HCT116 (cell line): ENCODE measurements around the gene PLPPR3. TPM values are rescaled to one million over a fixed set of nuclear protein-coding genes. Genes with fewer than 3 reads are reported as not detected.

Source experiments
- ATAC-seq: fragments of 200-7000 bp; cut with Tn5 transposase; 2 replicates; pipeline ENCODE4 v1.9.1; 2020; ENCODE audit warnings: mild to moderate bottlenecking, moderate library complexity
- BruUV-seq: library from RNA; stranded (reverse); fragments of 400-500 nt; replicated peaks from 2 replicates; lab custom pipeline; 2021; lab: Mats Ljungman, UMichigan
- CTCF ChIA-PET: fragments of 300-600 bp; sonication (Branson Sonifier 250); formaldehyde crosslinking; loops from one replicate; lab custom pipeline; 2021; ENCODE audit warnings: antibody characterized with exemption; lab: Charles Lee
- POLR2A ChIA-PET: fragments of 300-600, 350-600 bp; sonication (Branson Sonifier 250); formaldehyde crosslinking; loops from one replicate; lab custom pipeline; 2021; ENCODE audit warnings: antibody characterized with exemption; lab: Charles Lee
- RAD21 ChIA-PET, 2 experiments: fragments of 300-600 bp; sonication (Branson Sonifier 250); formaldehyde crosslinking; loops; one replicate each; lab custom pipeline; 2023; ENCODE audit warnings: low total read pairs in 2 of 2; ENCODE audit not compliant: uncharacterized antibody in 2 of 2, unreplicated experiment in 2 of 2, low non-redundant PET in 1 of 2; lab: Charles Lee
- DNase-seq: peaks from one replicate; pipeline ENCODE4 v3.0.0-alpha.2; 2010; ENCODE audit warnings: low read depth, low spot score
- H2AFZ ChIP-seq: fragments of 200-600 bp; shearing (Covaris generic), sonication (generic); 2 replicates; pipeline ENCODE4 v1.6.1; 2017; ENCODE audit warnings: low read depth, mixed run types, mixed read lengths, antibody characterized with exemption, low read length; ENCODE audit not compliant: poor library complexity, severe bottlenecking
- H3K27ac ChIP-seq: 2 replicates; pipeline ENCODE4 v1.5.1; 2012; ENCODE audit warnings: low read depth, low read length
- H3K27me3 ChIP-seq: fragments of 200-600 bp; sonication (generic); 2 replicates; pipeline ENCODE4 v1.6.1; 2016; ENCODE audit warnings: mixed run types, low read length, mixed read lengths; ENCODE audit not compliant: insufficient read depth
- H3K36me3 ChIP-seq, 2 experiments: fragments of 200-500 bp in 1 of 2; fragments of 200-600 bp in 1 of 2; sonication (Bioruptor generic) in 1 of 2; sonication (generic) in 1 of 2; 2 replicates each; pipeline versions ENCODE4 v1.5.1 to v1.6.1; 2014 to 2016; ENCODE audit warnings: low read length in 2 of 2, inconsistent platforms in 1 of 2, mixed read lengths in 1 of 2, mixed run types in 1 of 2; ENCODE audit not compliant: insufficient read depth in 2 of 2, control insufficient read depth in 1 of 2
- H3K4me1 ChIP-seq, 2 experiments: fragments of 200-600 bp in 1 of 2; sonication (generic) in 1 of 2; 2 replicates each; pipeline versions ENCODE4 v1.5.1 to v1.6.1; 2012 to 2017; ENCODE audit warnings: low read length in 2 of 2, inconsistent platforms in 1 of 2, mild to moderate bottlenecking in 1 of 2, mixed read lengths in 1 of 2, mixed run types in 1 of 2, moderate library complexity in 1 of 2; ENCODE audit not compliant: insufficient read depth in 2 of 2, control insufficient read depth in 1 of 2
- H3K4me2 ChIP-seq: fragments of 200-600 bp; sonication (generic); 2 replicates; pipeline ENCODE4 v1.6.1; 2017; ENCODE audit warnings: mixed run types, low read length, mixed read lengths
- H3K4me3 ChIP-seq, 2 experiments: fragments of 200-600 bp in 1 of 2; sonication (generic) in 1 of 2; replicated peaks in 1 of 2; 2 replicates each; pipeline ENCODE4 v1.5.1; 2011 to 2016; ENCODE audit warnings: low read length in 2 of 2, control low read depth in 1 of 2, low read depth in 1 of 2, mild to moderate bottlenecking in 1 of 2, mixed read lengths in 1 of 2, mixed run types in 1 of 2
- H3K79me2 ChIP-seq: fragments of 200-600 bp; sonication (generic); 2 replicates; pipeline ENCODE4 v1.6.1; 2017; ENCODE audit warnings: mild to moderate bottlenecking, mixed run types, low read length, moderate library complexity, mixed read lengths; ENCODE audit not compliant: insufficient read depth
- H3K9ac ChIP-seq: fragments of 200-600 bp; sonication (generic); 2 replicates; pipeline ENCODE4 v1.6.1; 2016; ENCODE audit warnings: low read length, mixed read lengths
- H3K9me2 ChIP-seq: fragments of 200-600 bp; sonication (generic), shearing (Covaris generic); 2 replicates; pipeline ENCODE4 v1.6.1; 2017; ENCODE audit warnings: mixed run types, mild to moderate bottlenecking, moderate library complexity; ENCODE audit not compliant: insufficient read depth
- H3K9me3 ChIP-seq, 2 experiments: fragments of 200-500 bp in 1 of 2; fragments of 200-600 bp in 1 of 2; sonication (Bioruptor generic) in 1 of 2; sonication (generic) in 1 of 2; 2 replicates each; pipeline ENCODE4 v1.6.1; 2014 to 2017; ENCODE audit warnings: low read length in 2 of 2, mixed read lengths in 2 of 2, inconsistent platforms in 1 of 2, low read depth in 1 of 2, mild to moderate bottlenecking in 1 of 2, mixed run types in 1 of 2, moderate library complexity in 1 of 2; ENCODE audit not compliant: control insufficient read depth in 1 of 2, insufficient read depth in 1 of 2
- H4K20me1 ChIP-seq: fragments of 200-600 bp; sonication (generic), shearing (Covaris generic); 2 replicates; pipeline ENCODE4 v1.6.1; 2017; ENCODE audit warnings: mixed run types, mild to moderate bottlenecking, moderate library complexity; ENCODE audit not compliant: insufficient read depth
- CEBPB ChIP-seq: IDR thresholded peaks from 2 replicates; pipeline ENCODE4 v1.6.1; 2012; ENCODE audit warnings: low read depth
- CTCF ChIP-seq, 3 experiments: fragments of 200-600 bp in 1 of 3; sonication (generic) in 1 of 3; IDR thresholded peaks in 2 of 3; conservative IDR thresholded peaks in 1 of 3; 2 replicates each; pipeline ENCODE4 v1.5.1; 2012 to 2017; ENCODE audit warnings: low read depth in 2 of 3, low read length in 2 of 3, antibody characterized with exemption in 1 of 3, borderline replicate concordance in 1 of 3, control low read depth in 1 of 3, mild to moderate bottlenecking in 1 of 3, mixed read lengths in 1 of 3, mixed run types in 1 of 3, moderate library complexity in 1 of 3; ENCODE audit not compliant: insufficient read depth in 1 of 3
- EZH2 ChIP-seq: fragments of 200-600 bp; sonication (generic); IDR thresholded peaks from 2 replicates; pipeline ENCODE4 v1.6.1; 2017; ENCODE audit warnings: antibody characterized with exemption, mixed run types
- MAX ChIP-seq: IDR thresholded peaks from 2 replicates; pipeline ENCODE4 v1.6.1; 2012
- POLR2AphosphoS5 ChIP-seq: IDR thresholded peaks from 2 replicates; pipeline ENCODE4 v1.6.1; 2011; ENCODE audit warnings: mild to moderate bottlenecking, low read depth, low read length, moderate library complexity
- RAD21 ChIP-seq: IDR thresholded peaks from 2 replicates; pipeline ENCODE4 v1.6.1; 2012; ENCODE audit warnings: low read depth, mild to moderate bottlenecking
- REST ChIP-seq: IDR thresholded peaks from 2 replicates; pipeline ENCODE4 v1.6.1; 2012; ENCODE audit warnings: low read depth
- SIN3A ChIP-seq: IDR thresholded peaks from 2 replicates; pipeline ENCODE4 v1.6.1; 2012; ENCODE audit warnings: low read depth
- SP1 ChIP-seq: IDR thresholded peaks from 2 replicates; pipeline ENCODE4 v1.6.1; 2012; ENCODE audit warnings: low read depth
- SRF ChIP-seq: IDR thresholded peaks from 2 replicates; pipeline ENCODE4 v1.6.1; 2012; ENCODE audit warnings: low read depth
- ZBTB33 ChIP-seq: IDR thresholded peaks from 2 replicates; pipeline ENCODE4 v1.6.1; 2011; ENCODE audit warnings: mild to moderate bottlenecking, low read length, moderate library complexity; ENCODE audit not compliant: insufficient replicate concordance; ENCODE audit errors: extremely low read depth
- ZFX ChIP-seq: fragments of 450-650 bp; IDR thresholded peaks from 2 replicates; pipeline ENCODE4 v1.6.1; 2017
- ZNF274 ChIP-seq: fragments of 200-500 bp; sonication (Bioruptor generic); IDR thresholded peaks from 2 replicates; pipeline ENCODE4 v1.6.1; 2014; ENCODE audit warnings: mild to moderate bottlenecking, low read depth, low read length, inconsistent platforms
- intact Hi-C: fragments of 100-400 bp; cut with micrococcal nuclease; formaldehyde crosslinking; loops from 2 replicates; pipeline ENCODE4 v1.10.0; 2022
- total RNA-seq: library from RNA; stranded (reverse); gene quantifications from one replicate; pipeline ENCODE4 v1.2.1, GENCODE V29; 2021; ENCODE audit not compliant: unreplicated experiment

PLPPR3 gene
- total RNA-seq, 1 experiment from 2014 or later: 0.27 TPM

- TF ChIP-seq REST (no peak), RAD21 (no peak), EZH2 (no peak), CTCF (IDR thresholded peaks at IDR 0.05 in 2 of 3, conservative IDR thresholded peaks at IDR 0.05 in 1 of 3; ENCODE audit: borderline replicate concordance in 1 of 3, insufficient read depth in 1 of 3, low read depth in 2 of 3, low read length in 2 of 3) (no peak)
These were observed 18.6 kb downstream of the PLPPR3 start (continued) for GRCh38 chr19:803099-803561.

- no peaks in the 10 kb centered on the region for H3K27me3 ChIP-seq
- H3K27ac ChIP-seq: peak overlapping the region; percentile 22; the same call in 1 of the 2 replicates
- intact Hi-C loops: no loop called here
- ChIA-PET RAD21 (no interaction called here), POLR2A (interaction anchor here (0.6 to 0.8 kb wide), 2 partner anchors 51 to 100 kb away, joined by 3 to 4 read pairs; no protein-coding TSS in a partner anchor), CTCF (no interaction called here)
- DNase-seq (no peak), ATAC-seq (no peak)
- H2AFZ ChIP-seq: no peak overlapping the region
- no peak overlapping the region for H3K9ac ChIP-seq
- H3K4me2 ChIP-seq: no peak overlapping the region
- no peaks in the 10 kb centered on the region for H3K9me2 ChIP-seq
- peaks cover 53 to 92% of the 10 kb centered on the region in 2 experiments; a peak in 3 of 4 replicates for H3K36me3 ChIP-seq
- no TSS peak for BruUV-seq
- H3K4me1 ChIP-seq: peaks cover 17 to 30% of the 10 kb centered on the region in 2 experiments
- no peaks in the 10 kb centered on the region for H3K9me3 ChIP-seq
- peaks cover 98% of the 10 kb centered on the region for H3K79me2 ChIP-seq
- peaks cover 68% of the 10 kb centered on the region; the same call in 1 of the 2 replicates for H4K20me1 ChIP-seq
- H3K4me3 ChIP-seq: no peak overlapping the region
- TF ChIP-seq EZH2: no peak
- no peak for TF ChIP-seq CEBPB
- TF ChIP-seq SP1: no peak
- no peak for TF ChIP-seq MAX
- no peak for TF ChIP-seq SIN3A
- TF ChIP-seq POLR2AphosphoS5: no peak
- no peak for TF ChIP-seq CTCF (IDR thresholded peaks at IDR 0.05 in 2 of 3, conservative IDR thresholded peaks at IDR 0.05 in 1 of 3; ENCODE audit: borderline replicate concordance in 1 of 3, insufficient read depth in 1 of 3, low read depth in 2 of 3, low read length in 2 of 3)
- no peak for TF ChIP-seq ZNF274
- no peak for TF ChIP-seq ZFX
- no peak for TF ChIP-seq ZBTB33
- TF ChIP-seq SRF: no peak
These were observed 19.2 kb downstream of the PLPPR3 start for GRCh38 chr19:802498-803098.
